OCI-LY3 (cell line): ENCODE measurements around the gene ESCO1.

Experiments
- H2AFZ ChIP-seq: fragments of 200-600, 300-600 bp; shearing (Covaris generic); 2 replicates; pipeline ENCODE4 v1.6.0; 2014; ENCODE audit warnings: antibody characterized with exemption, low read depth, low read length
- H3K27ac ChIP-seq: fragments of 200-600, 300-600 bp; sonication (generic); 2 replicates; pipeline ENCODE4 v1.5.1; 2014; ENCODE audit warnings: mild to moderate bottlenecking, low read length, moderate library complexity, mixed read lengths
- H3K27me3 ChIP-seq: fragments of 200-600, 300-600 bp; sonication (generic); 2 replicates; pipeline ENCODE4 v1.6.1; 2014; ENCODE audit warnings: low read depth, low read length, mixed read lengths
- H3K36me3 ChIP-seq: fragments of 200-600, 300-600 bp; sonication (generic); replicated peaks from 2 replicates; pipeline ENCODE3; 2014; ENCODE audit warnings: low read depth, low read length, mixed read lengths
- H3K4me1 ChIP-seq: fragments of 300-600, 200-600 bp; sonication (generic); 2 replicates; pipeline ENCODE4 v1.6.1; 2014; ENCODE audit warnings: low read length, mixed read lengths
- H3K4me2 ChIP-seq: fragments of 200-600, 300-600 bp; sonication (generic); 2 replicates; pipeline ENCODE4 v1.6.1; 2014; ENCODE audit warnings: low read length, mixed read lengths
- H3K4me3 ChIP-seq: fragments of 300-600, 200-600 bp; sonication (generic); 2 replicates; pipeline ENCODE4 v1.5.1; 2014; ENCODE audit warnings: antibody characterized with exemption, mild to moderate bottlenecking, low read length, moderate library complexity
- H3K79me2 ChIP-seq: fragments of 300-600, 200-600 bp; shearing (Covaris generic); 2 replicates; pipeline ENCODE4 v1.6.1; 2014; ENCODE audit warnings: mild to moderate bottlenecking, low read length, mixed read lengths
- H3K9ac ChIP-seq: fragments of 300-600, 200-600 bp; shearing (Covaris generic); 2 replicates; pipeline ENCODE4 v1.6.0; 2014; ENCODE audit warnings: mild to moderate bottlenecking, low read length, moderate library complexity
- H3K9me3 ChIP-seq: fragments of 200-600, 300-600 bp; shearing (Covaris generic); 2 replicates; pipeline ENCODE4 v1.6.1; 2014; ENCODE audit warnings: low read length, mixed read lengths; ENCODE audit not compliant: insufficient read depth
- H4K20me1 ChIP-seq: fragments of 200-600, 300-600 bp; sonication (generic); 2 replicates; pipeline ENCODE4 v1.6.1; 2016; ENCODE audit warnings: low read length, mixed read lengths; ENCODE audit not compliant: insufficient read depth
- EZH2phosphoT487 ChIP-seq: fragments of 200-600 bp; shearing (Covaris generic); IDR thresholded peaks from 2 replicates; pipeline ENCODE4 v1.6.1; 2018; ENCODE audit warnings: antibody characterized with exemption, mixed run types, low read depth
- TF ChIP-seq, protein P1 (sequence below): fragments of 200-600, 300-600 bp; sonication (generic); IDR thresholded peaks from 2 replicates; pipeline ENCODE4 v1.5.1; 2014; ENCODE audit warnings: antibody characterized with exemption, low read length, low read depth

Gene ESCO1

GRCh38 chr18:21571772-21572171 lies 28.7 kb downstream of the ESCO1 start:
- Histone ChIP-seq H3K4me3 (no peak overlapping the region), H3K27ac (no peak overlapping the region), H3K9me3 (no peaks in the 10 kb centered on the region), H2AFZ (no peak overlapping the region), H4K20me1 (peaks cover 5% of the 10 kb centered on the region; the same call in 1 of the 2 replicates), H3K4me2 (no peak overlapping the region), H3K36me3 (peaks cover 66% of the 10 kb centered on the region), H3K4me1 (no peaks in the 10 kb centered on the region), H3K9ac (no peak overlapping the region), H3K79me2 (0 out of 2 replicates have a peak, but pooled peaks cover 3% of the 10 kb centered on the region), H3K27me3 (no peaks in the 10 kb centered on the region)
- TF ChIP-seq, protein P1, sequence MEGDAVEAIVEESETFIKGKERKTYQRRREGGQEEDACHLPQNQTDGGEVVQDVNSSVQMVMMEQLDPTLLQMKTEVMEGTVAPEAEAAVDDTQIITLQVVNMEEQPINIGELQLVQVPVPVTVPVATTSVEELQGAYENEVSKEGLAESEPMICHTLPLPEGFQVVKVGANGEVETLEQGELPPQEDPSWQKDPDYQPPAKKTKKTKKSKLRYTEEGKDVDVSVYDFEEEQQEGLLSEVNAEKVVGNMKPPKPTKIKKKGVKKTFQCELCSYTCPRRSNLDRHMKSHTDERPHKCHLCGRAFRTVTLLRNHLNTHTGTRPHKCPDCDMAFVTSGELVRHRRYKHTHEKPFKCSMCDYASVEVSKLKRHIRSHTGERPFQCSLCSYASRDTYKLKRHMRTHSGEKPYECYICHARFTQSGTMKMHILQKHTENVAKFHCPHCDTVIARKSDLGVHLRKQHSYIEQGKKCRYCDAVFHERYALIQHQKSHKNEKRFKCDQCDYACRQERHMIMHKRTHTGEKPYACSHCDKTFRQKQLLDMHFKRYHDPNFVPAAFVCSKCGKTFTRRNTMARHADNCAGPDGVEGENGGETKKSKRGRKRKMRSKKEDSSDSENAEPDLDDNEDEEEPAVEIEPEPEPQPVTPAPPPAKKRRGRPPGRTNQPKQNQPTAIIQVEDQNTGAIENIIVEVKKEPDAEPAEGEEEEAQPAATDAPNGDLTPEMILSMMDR: no peak
- no peak for TF ChIP-seq EZH2phosphoT487

DNA sequence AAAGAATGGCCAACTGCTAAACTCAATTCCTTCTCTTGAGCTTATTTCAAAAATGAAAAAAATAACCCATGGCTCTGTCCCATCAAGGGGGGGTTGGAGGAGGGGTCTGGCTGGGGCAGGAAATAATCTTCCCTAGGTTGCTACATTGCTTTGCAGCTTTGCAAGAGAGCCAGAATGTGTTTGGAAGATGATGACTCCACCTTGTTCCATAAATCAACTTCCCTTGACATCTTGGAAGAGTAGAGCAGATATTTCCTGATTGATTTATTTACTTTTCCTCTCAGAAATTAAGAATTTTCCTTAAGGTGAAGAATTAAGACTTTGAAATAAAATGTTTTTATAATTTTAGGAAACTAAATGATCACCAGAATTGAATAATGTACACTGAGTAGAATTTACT lies 41.3 kb downstream of the ESCO1 start:
- no peak for TF ChIP-seq EZH2phosphoT487
- TF ChIP-seq, protein P1: no peak
- H4K20me1 ChIP-seq: no peaks in the 10 kb centered on the region
- H3K36me3 ChIP-seq: peaks cover 24% of the 10 kb centered on the region

DNA sequence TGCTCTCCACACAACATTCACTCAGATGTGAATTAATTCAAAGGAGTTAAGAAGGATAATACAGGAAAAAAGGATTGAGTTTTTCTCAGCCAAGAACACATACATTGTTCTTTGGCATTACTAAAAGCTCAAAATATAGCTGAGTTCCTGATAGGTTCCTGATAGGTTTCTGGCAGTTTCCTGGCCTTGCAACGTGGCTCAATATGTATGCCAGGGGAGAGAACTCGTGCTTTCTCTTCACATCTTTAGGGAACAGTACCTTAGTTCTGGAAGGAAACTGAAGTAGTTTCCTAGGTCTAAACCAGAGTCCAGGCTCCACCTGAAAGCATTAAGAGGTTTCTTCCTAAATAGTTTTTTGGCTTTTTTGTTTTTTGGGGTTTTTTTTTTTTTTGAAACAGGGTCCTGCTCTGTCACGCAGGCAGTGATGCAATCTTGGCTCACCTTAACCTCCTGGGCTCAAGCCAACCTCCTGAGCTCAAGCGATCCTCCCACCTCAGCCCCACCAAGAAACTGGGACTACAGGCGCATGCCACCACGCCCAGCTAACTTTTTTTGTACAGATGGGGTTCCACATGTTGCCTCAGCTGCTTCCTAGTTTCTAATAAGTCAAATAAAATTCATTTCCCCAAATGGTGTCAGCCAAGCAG lies 42.8 kb downstream of the ESCO1 start:
- peaks cover 19% of the 10 kb centered on the region for H3K36me3 ChIP-seq
- no peak overlapping the region for H3K9ac ChIP-seq
- H3K4me1 ChIP-seq: no peaks in the 10 kb centered on the region
- no peaks in the 10 kb centered on the region for H3K9me3 ChIP-seq
- H4K20me1 ChIP-seq: no peaks in the 10 kb centered on the region
- no peak overlapping the region for H3K27ac ChIP-seq
- H3K79me2 ChIP-seq: no peaks in the 10 kb centered on the region
- no peak overlapping the region for H2AFZ ChIP-seq
- TF ChIP-seq, protein P1: no peak
- TF ChIP-seq EZH2phosphoT487: no peak
- no peak overlapping the region for H3K4me3 ChIP-seq
- H3K4me2 ChIP-seq: no peak overlapping the region
- H3K27me3 ChIP-seq: no peaks in the 10 kb centered on the region

More for the DNA sequence above, 41.3 kb downstream of the ESCO1 start:
- H3K27me3 ChIP-seq: no peaks in the 10 kb centered on the region
- no peak overlapping the region for H2AFZ ChIP-seq
- no peak overlapping the region for H3K4me2 ChIP-seq
- no peaks in the 10 kb centered on the region for H3K9me3 ChIP-seq
- no peaks in the 10 kb centered on the region for H3K79me2 ChIP-seq
- no peak overlapping the region for H3K4me3 ChIP-seq
- H3K4me1 ChIP-seq: no peaks in the 10 kb centered on the region
- no peak overlapping the region for H3K9ac ChIP-seq
- H3K27ac ChIP-seq: no peak overlapping the region

DNA sequence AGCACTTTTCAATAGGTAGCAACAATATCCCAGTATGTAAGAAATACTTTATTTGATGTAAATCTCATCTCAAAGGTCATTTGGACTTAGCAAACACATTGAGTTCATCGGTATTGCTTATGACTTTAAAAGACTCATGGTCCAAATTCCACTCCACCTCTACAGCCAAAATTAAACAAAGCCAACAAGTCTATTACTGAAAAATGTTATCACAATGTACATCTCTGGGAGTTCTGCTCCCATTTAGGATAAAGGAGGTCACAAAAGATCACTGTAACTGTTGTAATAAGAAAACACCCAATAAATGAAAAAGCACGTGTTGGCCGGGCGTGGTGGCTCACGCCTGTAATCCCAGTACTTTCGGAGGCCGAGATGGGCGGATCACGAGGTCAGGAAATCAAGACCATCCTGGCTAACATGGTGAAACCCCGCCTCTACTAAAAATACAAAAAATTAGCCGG lies 50.0 kb downstream of the ESCO1 start:
- H3K27ac ChIP-seq: no peak overlapping the region
- TF ChIP-seq, protein P1: no peak
- no peak for TF ChIP-seq EZH2phosphoT487
- H3K4me3 ChIP-seq: no peak overlapping the region
- no peaks in the 10 kb centered on the region for H3K4me1 ChIP-seq
- H3K36me3 ChIP-seq: peaks cover 27% of the 10 kb centered on the region
- no peaks in the 10 kb centered on the region for H4K20me1 ChIP-seq
- H3K9ac ChIP-seq: no peak overlapping the region
- H3K4me2 ChIP-seq: no peak overlapping the region
- no peaks in the 10 kb centered on the region for H3K27me3 ChIP-seq
- H3K79me2 ChIP-seq: peaks cover 4% of the 10 kb centered on the region; the same call in 1 of the 2 replicates
- H3K9me3 ChIP-seq: no peaks in the 10 kb centered on the region
- no peak overlapping the region for H2AFZ ChIP-seq
